SH-SY5Y (cell line): ENCODE results near the gene CACTIN.

Experiments used
- GATA2 ChIP-seq: IDR thresholded peaks from 2 replicates; pipeline ENCODE4 v1.6.1; 2011; ENCODE audit warnings: mild to moderate bottlenecking, low read depth, low read length
- GATA3 ChIP-seq: IDR thresholded peaks from 2 replicates; pipeline ENCODE4 v1.6.1; 2011; ENCODE audit warnings: low read depth, mild to moderate bottlenecking, low read length, moderate library complexity

DNA sequence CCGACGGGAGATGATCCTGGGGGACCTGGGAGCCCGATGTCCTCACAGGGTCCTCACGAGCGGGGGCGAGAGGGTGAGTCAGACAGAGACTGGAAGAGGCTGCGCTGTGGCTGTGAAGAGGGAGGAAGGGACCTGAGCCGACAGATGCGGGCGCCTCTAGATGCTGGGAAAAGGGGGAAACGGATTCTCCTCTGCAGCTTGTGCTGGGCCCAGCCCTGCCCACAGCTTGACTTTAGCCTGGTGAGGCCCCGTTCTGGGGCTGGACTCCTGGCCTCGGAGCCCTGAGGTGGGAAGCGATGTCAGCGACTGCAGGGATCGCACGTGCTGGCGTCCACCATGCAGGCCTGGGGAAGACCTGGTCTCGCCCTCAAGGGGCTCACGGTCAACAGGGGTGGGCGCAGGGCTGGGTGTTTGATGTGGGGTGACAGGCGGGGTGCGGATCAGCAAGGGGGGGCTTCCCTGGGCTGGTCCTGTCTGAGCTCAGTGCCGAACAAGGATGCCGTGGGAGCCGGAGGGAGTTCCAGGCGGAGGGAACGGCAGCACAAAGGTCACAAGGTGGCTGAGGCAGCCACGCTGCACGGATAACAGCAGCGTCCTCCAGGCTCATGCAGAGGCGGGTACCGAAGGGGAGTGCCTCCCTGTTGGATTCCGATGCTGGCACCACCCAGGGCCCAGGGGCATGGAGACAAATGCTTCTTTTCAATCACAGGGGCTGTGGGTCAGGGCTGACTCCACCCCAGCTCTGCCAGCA is 41.9 kb upstream of the CACTIN start:
- TF ChIP-seq GATA2 (no peak), GATA3 (no peak)
